Mesendoderm (in vitro differentiated cells): ENCODE results near the gene LMF1.

ENCODE experiments used
- DNase-seq: peaks from one replicate; pipeline ENCODE4 v3.0.0; 2013
- H2AK5ac ChIP-seq: 2 replicates; pipeline ENCODE4 v1.6.1; 2013; ENCODE audit warnings: low read length, inconsistent platforms
- H2BK120ac ChIP-seq: 2 replicates; pipeline ENCODE4 v1.6.1; 2013; ENCODE audit warnings: low read depth, mild to moderate bottlenecking, low read length, moderate library complexity, mixed read lengths
- H2BK15ac ChIP-seq: replicated peaks from 2 replicates; pipeline ENCODE4 v1.6.1; 2013; ENCODE audit warnings: low read depth, mild to moderate bottlenecking, moderate library complexity
- H2BK5ac ChIP-seq: 2 replicates; pipeline ENCODE4 v1.6.1; 2013; ENCODE audit warnings: low read length, inconsistent platforms
- H3K18ac ChIP-seq: 2 replicates; pipeline ENCODE4 v1.6.1; 2013; ENCODE audit warnings: mild to moderate bottlenecking, low read length, mixed read lengths
- H3K23ac ChIP-seq: one replicate; pipeline ENCODE4 v1.6.1; 2013; ENCODE audit warnings: low read length
- H3K27ac ChIP-seq: 2 replicates; pipeline ENCODE4 v1.5.1; 2013; ENCODE audit warnings: low read depth, mild to moderate bottlenecking, inconsistent platforms, low read length, moderate library complexity
- H3K27me3 ChIP-seq: 2 replicates; pipeline ENCODE4 v1.6.1; 2013; ENCODE audit warnings: low read length, control low read depth, mild to moderate bottlenecking, inconsistent platforms; ENCODE audit not compliant: insufficient read depth, poor library complexity
- H3K36me3 ChIP-seq: 2 replicates; pipeline ENCODE4 v1.6.1; 2013; ENCODE audit warnings: low read length, inconsistent platforms; ENCODE audit not compliant: control insufficient read depth, insufficient read depth
- H3K4ac ChIP-seq: one replicate; pipeline ENCODE4 v1.6.1; 2013; ENCODE audit warnings: low read depth, mild to moderate bottlenecking, low read length, moderate library complexity
- H3K4me1 ChIP-seq: 2 replicates; pipeline ENCODE4 v1.6.1; 2013; ENCODE audit warnings: low read depth, low read length, inconsistent platforms; ENCODE audit not compliant: control insufficient read depth
- H3K4me2 ChIP-seq: 2 replicates; pipeline ENCODE4 v1.6.1; 2013; ENCODE audit warnings: low read length
- H3K4me3 ChIP-seq: 2 replicates; pipeline ENCODE4 v1.5.1; 2013; ENCODE audit warnings: mild to moderate bottlenecking, low read length
- H3K56ac ChIP-seq: one replicate; pipeline ENCODE4 v1.6.1; 2013; ENCODE audit warnings: low read length
- H3K79me1 ChIP-seq: 2 replicates; pipeline ENCODE4 v1.6.1; 2013; ENCODE audit warnings: low read length, inconsistent platforms
- H3K79me2 ChIP-seq: 2 replicates; pipeline ENCODE4 v1.6.1; 2013; ENCODE audit warnings: mild to moderate bottlenecking, low read length; ENCODE audit not compliant: control insufficient read depth, insufficient read depth
- H3K9ac ChIP-seq: 2 replicates; pipeline ENCODE4 v1.6.1; 2013; ENCODE audit warnings: low read length, inconsistent platforms
- H4K5ac ChIP-seq: one replicate; pipeline ENCODE4 v1.6.1; 2013; ENCODE audit warnings: low read length
- H4K8ac ChIP-seq: one replicate; pipeline ENCODE4 v1.6.1; 2013; ENCODE audit warnings: low read depth, mild to moderate bottlenecking, control low read depth, low read length, moderate library complexity
- WGBS: extraction: QIAGEN DNeasy Blood & Tissue Kit; methylation state at CpG from one replicate; pipeline ENCODE4 v1.1.7; 2013; ENCODE audit warnings: low lambda C conversion rate, missing lambda C conversion rate; ENCODE audit not compliant: insufficient coverage; ENCODE audit errors: extremely low coverage; 5-methylcytosine and 5-hydroxymethylcytosine counted together

Gene LMF1

GRCh38 chr16:984736-985636 is 14.2 kb upstream of the LMF1 start:
- no peaks in the 10 kb centered on the region for H3K4me1 ChIP-seq
- whole genome bisulfite sequencing = no CpG with 5 or more reads among the region's 78 CpGs
- H3K79me1 ChIP-seq = no peaks in the 10 kb centered on the region
- H4K5ac ChIP-seq = no peak overlapping the region
- no peak overlapping the region for H2BK5ac ChIP-seq
- H3K36me3 ChIP-seq = no peaks in the 10 kb centered on the region
- H3K79me2 ChIP-seq = no peaks in the 10 kb centered on the region
- H3K4me2 ChIP-seq = no peak overlapping the region
- H3K18ac ChIP-seq = no peak overlapping the region
- no peak overlapping the region for H3K23ac ChIP-seq
- no peak overlapping the region for H2BK120ac ChIP-seq
- no peak overlapping the region for H3K27ac ChIP-seq
- H2AK5ac ChIP-seq = no peak overlapping the region
- no peak for DNase-seq
- no peak overlapping the region for H4K8ac ChIP-seq
- H3K4me3 ChIP-seq = no peak overlapping the region
- no peak overlapping the region for H2BK15ac ChIP-seq
- peaks cover 14% of the 10 kb centered on the region for H3K27me3 ChIP-seq
- H3K4ac ChIP-seq = no peak overlapping the region
- no peak overlapping the region for H3K9ac ChIP-seq
- H3K56ac ChIP-seq = no peak overlapping the region

- Histone ChIP-seq H3K56ac (no peak overlapping the region), H3K4me2 (no peak overlapping the region), H3K4me1 (no peaks in the 10 kb centered on the region), H3K27me3 (peaks cover 17% of the 10 kb centered on the region), H4K8ac (no peak overlapping the region), H3K36me3 (no peaks in the 10 kb centered on the region), H3K27ac (no peak overlapping the region), H3K9ac (no peak overlapping the region), H3K79me2 (no peaks in the 10 kb centered on the region), H2BK5ac (no peak overlapping the region), H2BK15ac (no peak overlapping the region), H3K79me1 (no peaks in the 10 kb centered on the region), H2BK120ac (no peak overlapping the region), H3K18ac (no peak overlapping the region), H2AK5ac (no peak overlapping the region), H4K5ac (no peak overlapping the region), H3K4ac (no peak overlapping the region), H3K4me3 (no peak overlapping the region), H3K23ac (no peak overlapping the region)
- DNase-seq = no peak
- no CpG with 5 or more reads among the region's 22 CpGs for WGBS
These were observed 13.4 kb upstream of the LMF1 start for GRCh38 chr16:984121-984694.

GRCh38 chr16:983044-984030 is 12.6 kb upstream of the LMF1 start:
- Histone ChIP-seq H3K4me2 (no peak overlapping the region), H3K36me3 (no peaks in the 10 kb centered on the region), H3K27ac (no peak overlapping the region), H3K4me3 (no peak overlapping the region), H2BK15ac (no peak overlapping the region), H4K5ac (no peak overlapping the region), H3K27me3 (peaks cover 17% of the 10 kb centered on the region), H3K9ac (no peak overlapping the region), H4K8ac (no peak overlapping the region), H3K56ac (no peak overlapping the region), H3K79me1 (no peaks in the 10 kb centered on the region), H3K79me2 (no peaks in the 10 kb centered on the region), H2BK5ac (no peak overlapping the region), H2BK120ac (no peak overlapping the region), H3K23ac (no peak overlapping the region), H3K4me1 (no peaks in the 10 kb centered on the region), H2AK5ac (no peak overlapping the region), H3K4ac (no peak overlapping the region), H3K18ac (no peak overlapping the region)
- no peak for DNase-seq
- no CpG with 5 or more reads among the region's 59 CpGs for WGBS

DNA sequence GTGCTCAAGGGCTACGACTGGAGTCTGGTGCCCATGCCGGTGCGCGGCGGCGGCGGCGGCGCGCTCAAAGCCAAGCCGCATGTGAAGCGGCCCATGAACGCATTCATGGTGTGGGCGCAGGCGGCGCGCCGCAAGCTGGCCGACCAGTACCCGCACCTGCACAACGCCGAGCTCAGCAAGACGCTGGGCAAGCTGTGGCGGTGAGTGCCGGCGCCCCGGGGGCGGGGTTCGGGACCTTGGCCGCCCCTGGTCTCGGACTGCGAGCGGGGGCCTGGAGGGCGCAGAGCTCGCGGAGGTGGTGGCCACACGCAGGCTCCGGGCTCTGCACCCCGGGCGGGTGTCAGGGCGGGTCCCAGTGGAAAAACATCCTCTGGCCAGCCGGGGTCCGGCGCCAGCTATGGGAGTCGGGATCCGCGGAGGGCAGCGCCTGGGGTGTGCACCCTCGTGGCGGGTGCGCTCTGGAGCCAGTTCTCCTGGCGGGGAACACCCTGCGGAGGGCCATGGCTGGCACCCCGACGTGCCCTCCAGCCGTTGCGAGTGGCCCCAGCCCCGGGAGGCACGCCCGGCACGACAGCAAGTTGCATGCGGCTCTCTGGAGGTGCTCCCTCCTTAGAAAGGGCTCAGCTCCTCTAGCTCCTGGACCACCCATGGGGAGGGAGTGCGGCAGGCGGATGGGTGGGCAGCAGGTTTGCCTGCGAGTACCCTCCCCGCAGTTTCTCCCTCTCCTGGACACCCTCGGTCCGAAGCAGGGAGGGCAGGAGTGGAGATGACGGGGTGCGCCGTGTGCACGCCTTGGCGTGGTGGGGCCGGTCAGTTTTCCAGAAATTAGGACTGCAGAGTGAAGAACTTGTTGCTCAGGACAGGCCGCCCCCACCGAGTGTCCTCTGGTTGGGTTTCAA is 11.6 kb upstream of the LMF1 start:
- H3K9ac ChIP-seq = no peak overlapping the region
- no peaks in the 10 kb centered on the region for H3K36me3 ChIP-seq
- no peak overlapping the region for H4K5ac ChIP-seq
- H3K18ac ChIP-seq = no peak overlapping the region
- no peak overlapping the region for H3K4ac ChIP-seq
- no peak overlapping the region for H2BK5ac ChIP-seq
- peaks cover 17% of the 10 kb centered on the region for H3K27me3 ChIP-seq
- no CpG with 5 or more reads among the region's 76 CpGs for WGBS
- no peak overlapping the region for H2BK120ac ChIP-seq
- no peaks in the 10 kb centered on the region for H3K4me1 ChIP-seq
- H2BK15ac ChIP-seq = no peak overlapping the region
- no peak overlapping the region for H2AK5ac ChIP-seq
- no peaks in the 10 kb centered on the region for H3K79me2 ChIP-seq
- no peak overlapping the region for H3K27ac ChIP-seq
- H3K4me3 ChIP-seq = no peak overlapping the region
- H3K79me1 ChIP-seq = no peaks in the 10 kb centered on the region
- no peak overlapping the region for H3K56ac ChIP-seq
- H3K4me2 ChIP-seq = peak overlapping the region; percentile 50
- no peak overlapping the region for H3K23ac ChIP-seq
- DNase-seq = no peak
- no peak overlapping the region for H4K8ac ChIP-seq

DNA sequence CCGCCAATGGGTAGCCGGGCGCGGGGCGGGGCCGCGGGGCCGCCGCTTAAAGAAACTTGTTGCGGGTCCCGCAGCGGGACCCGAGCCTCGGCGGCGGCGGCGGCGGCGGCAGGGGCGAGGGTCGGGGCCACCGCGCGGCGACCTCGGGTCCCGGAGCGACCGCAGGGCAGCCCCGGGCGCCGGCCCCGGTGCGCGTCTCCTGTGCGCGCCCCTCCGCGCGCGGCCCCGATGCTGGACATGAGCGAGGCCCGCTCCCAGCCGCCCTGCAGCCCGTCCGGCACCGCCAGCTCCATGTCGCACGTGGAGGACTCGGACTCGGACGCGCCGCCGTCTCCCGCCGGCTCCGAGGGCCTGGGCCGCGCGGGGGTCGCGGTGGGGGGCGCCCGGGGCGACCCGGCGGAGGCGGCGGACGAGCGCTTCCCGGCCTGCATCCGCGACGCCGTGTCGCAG is 10.9 kb upstream of the LMF1 start, which contains the start of gene SOX8:
Gene SOX8, plus strand, starts transcription at position 76 of the 450 bp plus-strand sequence. Its CDS starts 153 bp downstream, at position 229.
- H3K27ac ChIP-seq = no peak within 1 kb of the TSS
- H3K56ac ChIP-seq = peak within 1 kb of the TSS; percentile 34
- no peak within 1 kb of the TSS for H2BK120ac ChIP-seq
- H3K4me3 ChIP-seq = no peak within 1 kb of the TSS
- H3K4ac ChIP-seq = no peak within 1 kb of the TSS
- H3K79me2 ChIP-seq = no peaks in the 10 kb centered on the region
- WGBS = no CpG with 5 or more reads among the region's 80 CpGs
- H3K18ac ChIP-seq = no peak within 1 kb of the TSS
- H3K23ac ChIP-seq = no peak within 1 kb of the TSS
- no peak for DNase-seq
- H2BK15ac ChIP-seq = no peak within 1 kb of the TSS
- H2BK5ac ChIP-seq = no peak within 1 kb of the TSS
- H3K79me1 ChIP-seq = no peaks in the 10 kb centered on the region
- no peaks in the 10 kb centered on the region for H3K36me3 ChIP-seq
- H3K4me2 ChIP-seq = peak within 1 kb of the TSS; percentile 50
- H3K27me3 ChIP-seq = peaks cover 17% of the 10 kb centered on the region
- peak within 1 kb of the TSS; percentile 48 for H3K9ac ChIP-seq
- no peak within 1 kb of the TSS for H4K5ac ChIP-seq
- H2AK5ac ChIP-seq = no peak within 1 kb of the TSS
- no peak within 1 kb of the TSS for H4K8ac ChIP-seq
- no peaks in the 10 kb centered on the region for H3K4me1 ChIP-seq
